Amniotic stem cell (primary cell): ENCODE data around the gene E2F4.

ENCODE experiments used
- DNase-seq: peaks from one replicate; lab custom pipeline; 2025; lab: John Stamatoyannopoulos, UW

E2F4 gene

DNA sequence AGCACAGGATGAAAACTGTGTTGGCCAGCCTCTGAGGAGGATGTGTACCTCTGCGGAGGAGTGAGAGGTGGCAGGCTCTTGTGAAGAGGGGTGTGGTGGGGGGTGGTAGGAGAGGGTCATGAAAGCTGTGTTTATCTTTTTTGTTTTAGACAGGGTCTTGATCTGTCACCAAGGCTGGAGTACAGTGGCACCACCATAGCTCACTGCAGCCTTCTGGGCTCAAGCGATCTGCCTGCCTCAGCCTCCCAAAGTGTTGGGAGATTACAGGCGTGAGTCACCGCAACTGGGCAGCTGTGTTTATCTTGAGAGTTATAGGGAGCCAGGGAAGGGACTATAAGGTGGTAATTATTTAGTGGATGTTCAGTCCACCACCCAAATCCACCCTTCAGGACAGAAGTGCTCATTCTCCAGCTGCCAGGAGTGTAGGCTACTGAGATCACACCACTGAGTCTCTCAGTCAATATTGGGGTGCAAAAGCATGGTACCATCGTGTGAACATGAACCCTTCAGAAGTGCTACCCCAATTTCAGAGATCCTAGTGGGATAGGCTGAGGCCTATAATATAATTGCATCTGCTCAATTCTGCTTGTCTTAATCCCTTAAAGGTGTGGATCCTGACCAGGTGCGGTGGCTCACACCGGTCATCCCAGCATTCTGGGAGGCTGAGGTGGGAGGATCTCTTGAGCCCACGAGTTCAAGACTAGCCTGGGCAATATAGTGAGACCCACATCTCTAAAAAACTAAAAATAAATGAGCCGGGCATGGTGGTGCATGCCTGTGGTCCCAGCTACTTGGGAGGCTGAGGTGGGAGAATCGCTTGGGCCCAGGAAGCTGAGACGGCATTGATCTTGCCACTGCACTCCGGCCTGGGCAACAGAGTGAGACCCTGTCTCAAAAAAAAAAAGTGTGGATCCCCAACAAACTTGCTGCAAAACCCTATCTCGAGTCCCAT, 1.2 kb upstream of the E2F4 start:
- DNase-seq, result no peak

DNA sequence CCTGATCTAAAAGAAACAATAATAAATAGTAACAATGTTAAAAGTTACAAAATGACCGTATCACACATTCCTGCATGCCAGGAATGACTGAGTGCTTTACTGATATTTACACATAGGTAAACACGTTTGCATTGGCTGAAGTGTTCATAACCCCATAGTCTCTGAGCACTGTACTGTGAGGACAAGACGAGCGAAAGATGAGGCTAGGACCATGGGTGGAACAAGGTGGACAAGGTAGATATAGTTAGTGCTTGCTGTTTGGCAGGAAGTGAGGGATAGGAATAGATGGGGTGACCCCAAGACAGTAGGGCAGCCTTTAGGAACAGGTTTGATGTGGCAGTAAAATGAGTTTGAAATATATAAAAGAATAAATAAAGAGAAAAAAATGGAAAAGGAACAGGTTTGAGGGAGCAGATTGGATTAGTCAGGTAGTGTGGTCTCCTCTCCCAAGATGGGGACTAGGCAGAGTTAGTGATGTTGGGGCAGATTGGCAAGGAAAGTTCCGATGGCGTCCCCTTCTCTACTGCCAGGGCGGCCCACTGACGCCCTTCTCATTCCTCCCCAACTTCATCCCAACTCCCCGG, 452 bp upstream of the E2F4 start:
- DNase-seq, result no peak

DNA sequence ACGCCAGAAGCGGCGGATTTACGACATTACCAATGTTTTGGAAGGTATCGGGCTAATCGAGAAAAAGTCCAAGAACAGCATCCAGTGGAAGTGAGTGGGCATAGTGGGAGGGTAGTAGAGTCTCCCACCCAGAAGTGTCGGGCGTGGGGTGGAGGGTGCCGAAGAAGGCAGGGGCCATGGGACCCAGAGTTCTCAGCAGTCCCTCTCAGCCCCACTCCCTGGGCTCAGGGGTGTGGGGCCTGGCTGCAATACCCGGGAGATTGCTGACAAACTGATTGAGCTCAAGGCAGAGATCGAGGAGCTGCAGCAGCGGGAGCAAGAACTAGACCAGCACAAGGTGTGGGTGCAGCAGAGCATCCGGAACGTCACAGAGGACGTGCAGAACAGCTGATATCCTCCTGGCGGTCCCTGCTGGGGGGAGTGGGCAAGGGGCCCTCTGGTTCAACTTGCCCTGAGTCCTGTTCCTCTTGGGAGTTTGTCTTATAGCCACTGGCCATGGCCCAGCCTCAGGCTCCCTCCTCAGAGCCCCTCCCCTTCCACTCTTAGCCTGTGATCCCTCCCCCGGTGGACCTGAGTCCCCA, 916 bp downstream of the E2F4 start:
- no peak for DNase-seq

DNA sequence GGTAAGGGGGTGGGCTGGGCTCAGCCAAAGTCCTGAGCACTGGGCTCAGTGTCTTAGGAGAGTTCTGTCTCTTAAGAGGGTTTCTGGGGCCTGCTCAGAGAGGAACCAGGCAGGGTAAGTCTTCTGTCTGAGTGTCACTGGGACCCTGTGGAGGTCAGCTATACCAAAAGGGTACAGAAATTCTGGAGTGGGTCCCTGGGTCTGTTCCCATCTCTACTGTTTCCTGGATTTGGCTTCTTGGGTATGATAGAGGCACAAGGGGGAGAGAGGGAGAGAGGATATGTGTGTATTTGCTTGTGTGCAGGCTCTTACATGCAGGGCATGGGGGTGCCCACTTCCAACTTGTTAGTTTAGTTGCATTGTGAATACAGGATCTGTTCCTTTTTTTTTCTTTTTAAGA, 1.6 kb downstream of the E2F4 start:
- no peak for DNase-seq

DNA sequence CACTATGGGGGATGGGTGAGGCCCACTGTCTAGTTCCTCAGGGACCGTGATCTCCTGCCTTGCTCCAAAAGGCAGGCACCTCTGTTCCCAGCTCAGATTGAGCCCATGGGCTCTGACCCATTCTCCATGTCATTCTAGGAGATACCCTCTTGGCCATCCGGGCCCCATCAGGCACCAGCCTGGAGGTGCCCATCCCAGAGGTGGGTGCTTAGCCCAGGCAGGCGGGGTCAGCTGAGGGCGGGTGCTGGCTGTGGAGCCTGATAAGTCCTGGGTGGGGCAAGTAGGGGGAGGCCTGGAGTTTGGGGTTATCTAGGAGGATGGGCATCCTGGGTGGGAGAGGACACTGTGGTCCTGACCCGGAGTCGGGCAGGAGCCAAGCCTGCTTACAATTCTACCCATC, 2.3 kb downstream of the E2F4 start:
- no peak for DNase-seq

DNA sequence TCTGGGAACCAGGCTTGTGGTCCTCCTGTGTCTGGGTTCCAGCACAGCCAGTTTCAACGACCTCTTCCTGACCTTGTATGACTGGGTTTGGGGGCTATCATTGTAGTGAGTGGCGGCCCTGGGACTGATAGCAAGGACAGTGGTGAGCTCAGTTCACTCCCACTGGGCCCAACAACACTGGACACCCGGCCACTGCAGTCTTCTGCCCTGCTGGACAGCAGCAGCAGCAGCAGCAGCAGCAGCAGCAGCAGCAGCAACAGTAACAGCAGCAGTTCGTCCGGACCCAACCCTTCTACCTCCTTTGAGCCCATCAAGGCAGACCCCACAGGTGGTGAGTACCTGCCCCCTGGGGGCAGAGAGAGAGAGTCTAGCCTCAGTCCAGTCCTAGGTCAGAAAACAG, 3.7 kb downstream of the E2F4 start:
- no peak for DNase-seq

DNA sequence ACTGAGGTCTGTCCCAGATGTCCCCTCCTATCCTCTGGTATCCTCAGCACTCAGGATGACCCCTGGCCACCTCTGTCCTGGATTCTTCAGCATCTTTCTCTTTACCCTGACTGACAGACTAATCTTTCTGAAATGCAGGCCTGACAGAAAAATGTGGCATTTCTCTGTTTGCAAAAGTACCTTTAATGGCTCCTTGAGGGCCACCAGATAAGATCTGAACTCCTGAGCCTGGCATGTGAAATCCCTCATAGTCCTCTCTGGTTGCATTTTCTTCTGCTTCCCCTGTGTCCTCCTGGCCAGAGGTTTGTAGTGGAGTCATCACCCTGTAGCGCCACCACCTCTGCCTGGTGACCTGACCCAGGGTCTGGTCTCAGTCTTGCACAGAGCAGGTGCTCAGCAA, 4.9 kb downstream of the E2F4 start:
- DNase-seq, result no peak

DNA sequence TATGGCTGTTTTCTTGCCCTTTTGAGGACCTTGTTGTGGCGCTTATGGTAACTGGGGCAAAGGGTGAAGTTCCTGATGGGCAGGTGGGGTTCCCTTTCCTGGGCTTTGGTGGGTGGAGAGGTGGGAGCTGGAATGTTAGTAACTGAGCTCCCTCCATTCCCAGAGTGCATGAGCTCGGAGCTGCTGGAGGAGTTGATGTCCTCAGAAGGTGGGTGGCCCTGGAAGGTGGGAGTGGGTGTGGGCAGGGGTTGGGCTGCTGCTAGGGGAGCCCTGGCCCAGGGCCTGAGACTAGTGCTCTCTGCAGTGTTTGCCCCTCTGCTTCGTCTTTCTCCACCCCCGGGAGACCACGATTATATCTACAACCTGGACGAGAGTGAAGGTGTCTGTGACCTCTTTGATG, 5.7 kb downstream of the E2F4 start:
- no peak for DNase-seq

DNA sequence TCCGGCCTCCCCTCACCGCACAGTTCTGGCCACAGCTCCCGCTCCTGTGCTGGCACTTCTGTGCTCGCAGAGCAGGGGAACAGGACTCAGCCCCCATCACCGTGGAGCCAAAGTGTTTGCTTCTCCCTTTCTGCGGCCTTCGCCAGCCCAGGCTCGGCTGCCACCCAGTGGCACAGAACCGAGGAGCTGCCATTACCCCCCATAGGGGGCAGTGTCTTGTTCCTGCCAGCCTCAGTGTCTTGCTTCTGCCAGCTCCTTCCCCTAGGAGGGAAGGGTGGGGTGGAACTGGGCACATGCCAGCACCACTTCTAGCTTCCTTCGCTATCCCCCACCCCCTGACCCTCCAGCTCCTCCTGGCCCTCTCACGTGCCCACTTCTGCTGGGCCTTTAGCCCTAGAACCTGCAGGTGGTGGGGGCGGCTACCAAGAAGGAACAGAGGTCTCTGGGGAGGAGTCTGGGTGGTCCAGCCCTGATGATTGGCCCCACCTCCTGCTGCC, 6.3 kb downstream of the E2F4 start:
- DNase-seq, result no peak

DNA sequence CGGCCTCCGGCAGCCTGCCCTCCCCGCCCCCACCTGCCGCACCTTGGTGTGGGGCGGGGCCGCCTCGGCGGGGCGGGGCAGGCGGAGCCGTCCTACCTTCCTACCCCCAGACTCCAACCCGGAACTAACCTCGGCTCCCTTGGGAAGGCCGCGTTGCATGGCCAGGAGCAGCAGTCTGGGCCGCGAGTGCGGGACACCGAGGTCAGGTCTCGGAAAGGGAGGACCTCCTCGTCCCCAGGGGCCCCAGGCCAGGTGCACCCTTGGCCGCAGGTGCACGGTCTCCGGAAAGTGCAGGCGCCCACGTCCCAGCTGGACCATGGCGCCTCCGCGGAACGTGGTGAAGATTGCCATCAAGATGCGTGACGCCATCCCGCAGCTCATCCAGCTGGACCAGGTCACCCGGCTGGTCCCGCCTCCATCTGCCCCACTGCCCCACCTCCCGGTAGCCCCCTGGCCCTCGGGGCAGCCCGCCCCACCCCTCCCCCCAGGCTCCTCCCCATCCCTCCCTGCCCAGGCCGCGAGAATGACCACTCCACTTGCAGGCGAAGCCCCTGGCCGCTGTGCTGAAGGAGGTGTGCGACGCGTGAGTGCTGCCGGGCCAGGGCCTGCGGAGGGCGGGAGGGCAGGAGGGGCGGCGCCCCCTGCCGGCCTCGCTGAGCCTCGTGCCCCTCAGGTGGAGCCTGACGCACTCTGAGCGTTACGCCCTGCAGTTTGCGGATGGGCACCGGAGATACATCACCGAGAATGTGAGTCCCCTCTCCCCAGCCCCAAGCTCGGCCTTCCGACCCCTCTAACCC, 7.3 kb downstream of the E2F4 start, which contains the start of gene ELMO3:
TSS of gene ELMO3 (plus strand) at position 121 of the 797 bp plus-strand sequence. CDS start at position 317, 196 bp downstream.
- no peak for DNase-seq

DNA sequence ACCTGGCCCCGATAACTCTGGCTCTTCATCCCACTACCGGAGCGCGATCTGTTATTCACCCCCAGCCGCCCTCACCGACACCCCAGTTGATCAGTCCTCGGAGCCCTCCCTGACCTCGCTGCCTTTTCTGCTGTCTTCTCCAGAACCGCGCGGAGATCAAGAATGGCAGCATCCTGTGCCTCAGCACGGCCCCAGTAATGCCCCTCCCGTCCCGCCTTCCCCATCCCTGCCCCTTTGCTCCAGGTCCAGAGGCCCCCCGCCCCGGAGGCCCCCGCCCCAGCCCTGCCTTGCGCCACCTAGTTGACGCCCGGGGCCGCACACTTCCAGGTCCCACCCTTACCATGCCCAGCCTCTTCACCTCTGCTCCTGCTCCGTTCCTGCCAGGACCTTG, 7.8 kb downstream of the E2F4 start:
- DNase-seq, result no peak

DNA sequence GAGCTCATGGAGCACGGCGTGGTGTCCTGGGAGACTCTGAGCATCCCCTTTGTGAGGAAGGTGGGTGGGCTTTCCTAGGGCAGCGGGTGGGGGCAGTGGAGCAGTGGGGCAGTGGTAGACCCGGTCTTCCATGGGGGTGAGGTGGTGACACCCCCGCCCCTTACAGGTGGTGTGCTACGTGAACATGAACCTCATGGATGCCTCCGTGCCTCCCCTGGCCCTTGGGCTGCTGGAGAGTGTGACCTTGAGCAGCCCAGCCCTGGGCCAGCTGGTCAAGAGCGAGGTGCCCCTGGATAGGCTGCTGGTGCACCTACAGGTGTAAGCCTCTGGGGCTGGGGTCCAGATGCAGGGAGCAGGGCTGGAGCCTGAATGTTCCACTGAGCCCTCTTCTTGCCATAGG, 8.5 kb downstream of the E2F4 start:
- no peak for DNase-seq

DNA sequence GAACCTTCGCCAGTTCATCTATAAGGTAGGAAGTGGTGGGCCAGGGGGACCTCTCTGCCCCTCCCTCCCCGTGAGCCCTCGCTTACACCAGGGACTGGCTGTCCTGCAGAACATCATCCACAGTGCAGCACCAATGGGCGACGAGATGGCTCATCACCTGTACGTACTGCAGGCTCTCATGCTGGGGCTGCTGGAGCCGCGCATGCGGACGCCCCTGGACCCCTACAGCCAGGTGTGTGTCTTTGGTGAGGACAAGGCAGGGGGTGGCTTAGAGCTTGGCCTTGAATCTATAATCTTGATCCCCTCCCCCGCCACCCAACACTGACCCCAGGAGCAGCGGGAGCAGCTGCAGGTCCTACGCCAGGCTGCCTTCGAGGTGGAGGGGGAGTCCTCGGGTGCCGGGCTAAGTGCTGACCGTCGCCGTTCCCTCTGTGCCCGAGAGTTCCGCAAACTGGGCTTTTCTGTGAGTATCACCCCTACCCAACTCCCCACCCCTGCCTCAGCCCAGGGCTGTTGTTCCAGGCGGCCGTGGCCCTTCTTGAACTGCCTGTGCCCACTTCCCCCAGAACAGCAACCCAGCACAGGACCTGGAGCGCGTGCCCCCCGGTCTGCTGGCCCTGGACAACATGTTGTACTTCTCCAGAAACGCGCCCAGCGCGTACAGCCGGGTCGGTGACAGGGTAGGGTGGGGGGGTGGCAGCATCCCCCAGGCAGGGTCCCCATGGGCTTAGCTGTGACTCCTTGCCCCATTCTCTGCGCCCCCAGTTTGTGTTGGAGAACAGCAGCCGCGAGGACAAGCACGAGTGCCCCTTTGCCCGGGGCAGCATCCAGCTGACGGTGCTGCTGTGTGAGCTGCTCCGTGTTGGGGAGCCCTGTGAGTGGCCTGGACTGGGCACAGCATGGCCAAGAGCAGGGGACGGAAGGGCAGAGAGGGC, 9.7 kb downstream of the E2F4 start:
- DNase-seq, result no peak

DNA sequence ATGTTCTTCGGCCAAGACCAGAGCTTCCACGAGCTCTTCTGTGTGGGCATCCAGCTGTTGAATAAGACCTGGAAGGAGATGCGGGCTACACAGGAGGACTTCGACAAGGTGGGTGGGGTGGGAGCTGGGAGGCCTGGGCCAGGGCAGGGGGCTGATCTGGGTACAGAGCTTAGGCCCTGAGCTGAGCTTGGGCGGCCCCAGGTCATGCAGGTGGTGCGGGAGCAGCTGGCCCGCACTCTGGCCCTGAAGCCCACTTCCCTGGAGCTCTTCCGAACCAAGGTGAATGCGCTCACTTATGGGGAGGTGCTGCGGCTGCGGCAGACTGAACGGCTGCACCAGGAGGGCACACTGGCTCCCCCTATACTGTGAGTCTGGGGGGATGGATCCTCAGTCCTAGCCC, 10.5 kb downstream of the E2F4 start:
- DNase-seq, result no peak

DNA sequence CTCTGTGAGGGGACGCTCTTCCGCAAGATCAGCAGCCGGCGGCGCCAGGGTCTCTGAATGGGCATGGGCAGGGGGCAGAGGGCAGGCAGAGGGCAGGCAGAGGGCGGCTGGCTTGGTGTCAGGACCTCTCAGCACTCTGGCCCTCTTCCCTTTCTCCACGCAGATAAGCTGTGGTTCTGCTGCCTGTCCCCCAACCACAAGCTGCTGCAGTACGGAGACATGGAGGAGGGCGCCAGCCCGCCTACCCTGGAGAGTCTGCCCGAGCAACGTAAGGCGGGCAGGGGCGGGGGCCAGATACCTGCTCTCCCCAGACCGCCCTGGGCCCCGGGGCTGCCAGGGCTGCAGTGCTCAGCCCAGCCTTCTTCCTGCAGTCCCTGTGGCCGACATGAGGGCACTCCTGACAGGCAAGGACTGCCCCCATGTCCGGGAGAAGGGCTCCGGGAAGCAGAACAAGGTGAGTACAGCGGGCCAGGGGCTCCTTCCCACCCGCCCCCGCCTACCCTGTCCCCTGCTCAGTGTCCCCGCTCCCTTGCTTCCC, 11.1 kb downstream of the E2F4 start:
- DNase-seq, result no peak

DNA sequence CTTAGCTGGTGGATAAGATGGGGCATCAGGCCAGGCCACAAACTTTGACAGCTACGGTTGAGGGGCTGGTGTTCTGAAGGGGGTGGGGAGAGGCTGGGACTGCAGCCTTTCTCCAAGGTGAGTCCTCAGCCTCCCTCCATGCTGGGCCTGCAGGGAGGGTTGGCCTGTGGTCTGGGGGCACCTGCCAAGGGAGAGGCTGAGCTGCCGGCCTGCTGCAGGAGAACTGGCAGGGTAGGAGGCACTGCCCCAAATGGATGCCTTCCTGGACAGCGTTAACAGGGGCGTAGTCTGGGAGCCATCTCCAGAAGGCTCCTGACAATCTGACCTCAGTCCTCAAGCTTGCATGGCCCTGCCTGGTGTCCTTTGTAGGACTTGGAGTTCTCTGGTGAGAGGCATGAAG, 12.1 kb downstream of the E2F4 start:
- DNase-seq, result no peak

DNA sequence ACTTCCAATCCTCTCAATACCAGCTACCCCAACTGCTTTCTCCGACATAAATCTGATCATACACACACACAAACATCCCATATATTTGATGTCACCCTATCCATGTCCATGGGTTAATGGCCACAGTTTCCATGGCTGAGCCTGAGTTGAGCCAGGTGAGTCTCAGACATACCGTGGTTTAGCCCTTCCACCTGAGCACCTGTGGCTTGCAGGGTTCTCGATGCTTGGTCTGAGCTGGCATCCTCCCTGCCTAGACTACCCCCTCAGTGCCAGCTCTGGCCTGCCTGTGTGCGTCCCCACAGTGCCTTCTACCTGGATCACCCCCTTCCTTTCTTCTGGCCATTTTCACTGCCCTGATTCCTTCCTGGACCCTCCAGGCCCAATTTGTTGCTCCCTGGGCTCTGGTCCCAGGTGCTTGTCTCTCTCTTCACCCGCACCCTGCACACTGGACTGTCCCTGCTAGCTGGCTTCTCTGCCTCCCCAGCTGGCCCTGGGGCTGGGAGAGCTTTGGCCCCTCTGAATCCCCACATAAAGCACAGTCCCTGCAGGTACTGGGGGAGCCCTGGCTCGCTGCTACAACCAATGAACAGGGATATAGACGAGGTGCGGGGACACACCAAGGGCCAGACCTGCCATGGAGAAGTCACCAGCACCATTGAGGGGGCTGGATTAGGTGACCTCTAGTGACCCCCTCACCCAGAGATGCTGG, 14.3 kb downstream of the E2F4 start:
- no peak for DNase-seq

DNA sequence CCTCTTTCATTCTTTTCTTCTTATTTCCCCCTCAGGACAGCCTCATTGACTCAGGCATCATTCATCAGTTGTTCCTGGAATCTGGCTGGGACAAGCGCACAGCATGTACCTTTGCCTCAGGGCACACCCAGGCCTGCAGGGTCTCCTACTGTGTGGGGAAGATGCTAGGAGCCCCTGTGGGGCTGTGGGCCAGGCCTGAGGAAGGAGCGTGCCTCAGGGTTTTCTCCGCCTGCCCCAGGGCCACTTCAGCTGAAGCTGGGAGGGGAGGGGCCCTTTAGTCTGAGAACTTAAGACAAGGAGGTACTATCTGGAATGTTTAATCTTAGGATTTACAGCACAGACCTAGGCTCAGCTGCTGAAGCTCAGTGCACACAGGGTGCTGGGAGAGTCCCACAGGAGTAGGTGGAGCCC, 14.9 kb downstream of the E2F4 start:
- DNase-seq, result no peak

DNA sequence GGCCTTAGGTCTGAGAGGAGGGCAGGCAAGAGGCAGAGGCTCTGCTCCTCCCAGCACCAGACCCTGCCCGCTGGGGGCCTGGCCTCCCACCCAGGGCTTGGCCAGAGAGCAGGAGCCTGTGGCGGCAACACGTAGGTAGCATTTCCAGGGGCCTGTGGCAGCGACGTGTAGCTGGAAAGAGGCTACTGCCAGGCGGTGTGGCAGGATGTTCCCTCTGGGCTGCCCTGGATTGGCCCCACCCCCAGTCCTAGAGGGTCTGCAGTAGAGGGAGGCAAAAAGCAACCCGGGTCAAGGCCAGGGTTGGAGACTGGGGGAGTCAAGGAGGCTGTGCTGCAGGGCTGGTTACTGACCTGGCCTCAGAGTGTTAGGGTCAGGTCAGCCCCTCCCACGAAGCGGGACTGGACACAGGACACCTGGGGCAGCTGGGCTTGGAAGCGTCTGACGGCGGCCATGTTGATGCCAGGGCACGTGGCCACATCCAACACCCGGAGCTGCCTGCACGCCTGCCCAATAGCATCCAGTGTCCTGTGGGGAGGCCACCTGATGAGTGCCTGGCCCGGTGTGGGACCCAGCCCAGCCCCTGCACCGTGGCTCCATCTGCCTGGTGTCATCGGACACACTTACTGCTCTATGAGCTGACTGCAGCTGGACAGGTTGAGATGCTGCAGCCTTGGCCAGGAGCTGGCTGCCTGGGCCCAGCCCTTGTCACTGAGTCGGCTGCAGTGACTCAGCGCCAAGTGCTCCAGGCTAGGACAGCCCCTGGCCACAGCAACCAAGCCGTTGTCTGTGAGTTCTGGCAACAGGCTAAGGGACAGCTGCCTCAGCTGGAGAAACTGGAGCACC, 15.5 kb downstream of the E2F4 start:
- DNase-seq, result no peak
